Esophagus muscularis mucosa (tissue), 4 donors: Measurements from ENCODE around the gene TAF3.

Experiments
- CTCF ChIP-seq, 3 experiments: fragments of 200-600 bp in 2 of 3; fragments of 450-650 bp in 1 of 3; sonication (generic) in 2 of 3; IDR thresholded peaks; one replicate each; pipeline ENCODE4 v1.5.1; 2017 to 2019; ENCODE audit warnings: antibody characterized with exemption in 3 of 3, mild to moderate bottlenecking in 2 of 3, moderate library complexity in 1 of 3
- EP300 ChIP-seq: sonication (generic); formaldehyde crosslinking; IDR thresholded peaks from one replicate; pipeline ENCODE4 v1.6.1; 2017; ENCODE audit warnings: antibody characterized with exemption
- POLR2A ChIP-seq: fragments of 450-650 bp; IDR thresholded peaks from one replicate; pipeline ENCODE4 v1.6.1; 2017; ENCODE audit warnings: antibody characterized with exemption, moderate library complexity, mild to moderate bottlenecking, low read depth
- POLR2AphosphoS5 ChIP-seq, 2 donors: sonication (generic); formaldehyde crosslinking; IDR thresholded peaks; one replicate each; pipeline ENCODE4 v1.6.1; 2017; ENCODE audit warnings: antibody characterized with exemption in 2 of 2

GRCh38 chr10:8060010-8060703 is 241.9 kb downstream of the TAF3 start:
- TF ChIP-seq POLR2A (no peak), CTCF (IDR thresholded peaks at IDR 0.05) (no peak), POLR2AphosphoS5 (IDR thresholded peaks at IDR 0.05) (no peak), EP300 (no peak)
